ENCODE data around the gene UBE2Q2.

The UBE2Q2 gene

DNA sequence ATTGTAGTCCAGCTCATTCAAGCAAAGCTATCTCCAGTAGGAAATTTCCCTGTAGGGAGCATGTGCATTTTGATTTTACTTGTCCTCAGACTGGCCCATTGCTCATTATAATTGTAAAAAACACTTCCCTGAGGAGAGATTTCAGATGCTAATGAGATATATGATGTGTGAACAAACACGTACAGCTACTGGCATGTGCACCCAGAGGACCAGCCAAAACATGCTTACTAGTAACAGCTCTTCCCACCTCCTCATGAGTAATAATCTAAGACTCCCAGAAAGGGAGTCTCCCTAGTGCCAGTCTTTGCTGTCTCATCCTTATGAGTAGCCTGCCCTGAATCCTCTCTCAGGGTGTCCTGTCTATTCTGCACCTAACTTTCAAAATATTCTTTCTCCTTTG is 103.8 kb downstream of the UBE2Q2 start:
- no peaks in the 10 kb centered on the region for H3K36me3 ChIP-seq (ENCODE audit: control insufficient read depth, insufficient read depth, low read length)
- H3K4me1 ChIP-seq (ENCODE audit: control insufficient read depth, insufficient read depth, low read length, poor library complexity, severe bottlenecking): no peaks in the 10 kb centered on the region
- no peak overlapping the region for H3K27ac ChIP-seq (ENCODE audit: low read depth, low read length, severe bottlenecking)
- H3K9me3 ChIP-seq (ENCODE audit: control insufficient read depth, low read length): no peaks in the 10 kb centered on the region
- H3K4me3 ChIP-seq (ENCODE audit: extremely low read depth, insufficient read depth, low read length, poor library complexity, severe bottlenecking): no peak overlapping the region
- WGBS, 2 experiments (ENCODE audit: insufficient coverage in 2 of 2): no CpG with 5 or more reads among the region's 1 CpG

DNA sequence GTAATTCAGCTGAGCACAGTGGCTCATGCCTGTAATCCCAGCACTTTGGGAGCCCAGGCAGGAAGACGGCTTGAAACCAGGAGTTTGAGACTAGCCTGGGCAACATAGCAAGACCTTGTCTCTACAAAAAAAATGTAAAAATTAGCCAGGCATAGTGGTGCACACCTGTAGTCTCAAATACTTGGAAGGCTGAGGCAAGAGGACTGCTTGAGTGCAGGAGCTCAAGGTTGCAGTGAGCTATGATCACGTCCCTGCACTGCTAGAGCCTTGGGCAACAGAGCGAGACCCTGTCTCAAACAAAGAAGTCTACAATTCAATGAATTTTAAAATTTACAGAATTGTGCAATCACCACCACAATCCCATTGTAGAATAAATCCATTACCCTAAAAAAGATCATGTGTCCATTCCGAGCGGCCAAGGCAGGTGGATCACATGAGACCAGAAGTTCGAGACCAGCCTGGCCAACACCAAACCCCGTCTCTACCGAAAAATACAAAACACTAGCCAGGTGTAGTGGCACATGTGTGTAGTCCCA is 105.6 kb downstream of the UBE2Q2 start:
- Histone ChIP-seq H3K27ac (ENCODE audit: low read depth, low read length, severe bottlenecking) (no peak overlapping the region), H3K4me3 (ENCODE audit: extremely low read depth, insufficient read depth, low read length, poor library complexity, severe bottlenecking) (no peak overlapping the region), H3K9me3 (ENCODE audit: control insufficient read depth, low read length) (no peaks in the 10 kb centered on the region), H3K36me3 (ENCODE audit: control insufficient read depth, insufficient read depth, low read length) (no peaks in the 10 kb centered on the region), H3K4me1 (ENCODE audit: control insufficient read depth, insufficient read depth, low read length, poor library complexity, severe bottlenecking) (no peaks in the 10 kb centered on the region)
- 81 to 96% methylated on average over 6 of the region's 8 CpGs for WGBS, 2 experiments (ENCODE audit: insufficient coverage in 2 of 2)
